HepG2 (cell line): ENCODE measurements around the gene WDR20.
"Not testable (repeated sequence)": the region's sequence is repeated elsewhere in the genome, so short reads cannot be mapped to it uniquely, and the experiment has no call there.

Source experiments
- CBX5 ChIP-seq: sonication (generic); formaldehyde crosslinking; IDR thresholded peaks from 2 replicates; pipeline ENCODE4 v1.4.0; 2020; ENCODE audit warnings: missing genetic modification reagents, borderline replicate concordance
- JUND ChIP-seq: sonication (generic); formaldehyde crosslinking; IDR thresholded peaks from 2 replicates; pipeline ENCODE4 v1.8.0; 2022; ENCODE audit warnings: mild to moderate bottlenecking, missing genetic modification reagents
- MAX ChIP-seq: IDR thresholded peaks from 2 replicates; pipeline ENCODE4 v1.6.1; 2012; ENCODE audit warnings: inconsistent platforms
- POLR2A ChIP-seq, 2 experiments: IDR thresholded peaks; 2 replicates each; pipeline ENCODE4 v1.6.1; 2011; ENCODE audit warnings: low read depth in 2 of 2, low read length in 2 of 2, mild to moderate bottlenecking in 1 of 2, moderate library complexity in 1 of 2; ENCODE audit not compliant: insufficient read depth in 1 of 2
- ZNF792 ChIP-seq: IDR thresholded peaks from 2 replicates; pipeline ENCODE4 v1.6.1; 2016

GRCh38 chr14:102134021-102134420, 5.7 kb upstream of the WDR20 start:
- not testable (repeated sequence) for TF ChIP-seq POLR2A (IDR thresholded peaks at IDR 0.05; ENCODE audit: insufficient read depth in 1 of 2, low read depth in 2 of 2, low read length in 2 of 2); ZNF792 (CRISPR knock-in tag); CBX5; MAX; JUND
